Gastrocnemius medialis (tissue), 4 donors: Measurements from ENCODE around the gene PCCA.

Source experiments
- POLR2A ChIP-seq, 2 donors: fragments of 450-650 bp; IDR thresholded peaks; one replicate each; pipeline ENCODE4 v1.6.1; 2017; ENCODE audit warnings: antibody characterized with exemption in 2 of 2, mild to moderate bottlenecking in 2 of 2, moderate library complexity in 2 of 2
- TF ChIP-seq, protein P1 (sequence below), 5 experiments: fragments of 450-650 bp in 3 of 5; fragments of 200-600 bp in 2 of 5; sonication (generic) in 2 of 5; IDR thresholded peaks in 4 of 5; conservative IDR thresholded peaks in 1 of 5; 1 replicate in 4 of 5; 2 replicates in 1 of 5; pipeline ENCODE4 v1.5.1; 2016 to 2019; ENCODE audit warnings: antibody characterized with exemption in 5 of 5, mild to moderate bottlenecking in 3 of 5, moderate library complexity in 3 of 5

GRCh38 chr13:100510208-100510957, 421.5 kb downstream of the PCCA start:
- TF ChIP-seq POLR2A (IDR thresholded peaks at IDR 0.05): no peak
- TF ChIP-seq, protein P1, sequence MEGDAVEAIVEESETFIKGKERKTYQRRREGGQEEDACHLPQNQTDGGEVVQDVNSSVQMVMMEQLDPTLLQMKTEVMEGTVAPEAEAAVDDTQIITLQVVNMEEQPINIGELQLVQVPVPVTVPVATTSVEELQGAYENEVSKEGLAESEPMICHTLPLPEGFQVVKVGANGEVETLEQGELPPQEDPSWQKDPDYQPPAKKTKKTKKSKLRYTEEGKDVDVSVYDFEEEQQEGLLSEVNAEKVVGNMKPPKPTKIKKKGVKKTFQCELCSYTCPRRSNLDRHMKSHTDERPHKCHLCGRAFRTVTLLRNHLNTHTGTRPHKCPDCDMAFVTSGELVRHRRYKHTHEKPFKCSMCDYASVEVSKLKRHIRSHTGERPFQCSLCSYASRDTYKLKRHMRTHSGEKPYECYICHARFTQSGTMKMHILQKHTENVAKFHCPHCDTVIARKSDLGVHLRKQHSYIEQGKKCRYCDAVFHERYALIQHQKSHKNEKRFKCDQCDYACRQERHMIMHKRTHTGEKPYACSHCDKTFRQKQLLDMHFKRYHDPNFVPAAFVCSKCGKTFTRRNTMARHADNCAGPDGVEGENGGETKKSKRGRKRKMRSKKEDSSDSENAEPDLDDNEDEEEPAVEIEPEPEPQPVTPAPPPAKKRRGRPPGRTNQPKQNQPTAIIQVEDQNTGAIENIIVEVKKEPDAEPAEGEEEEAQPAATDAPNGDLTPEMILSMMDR (IDR thresholded peaks at IDR 0.05 in 4 of 5, conservative IDR thresholded peaks at IDR 0.05 in 1 of 5): no peak
